Embryonic facial prominence (tissue), 1 donor: ENCODE results near the gene CAMTA2.
A peak's percentile ranks its signal among the peaks of the same experiment; 100 is the strongest.

Source experiments
- DNase-seq: peaks from one replicate; pipeline ENCODE4 v3.0.0-alpha.2; 2016; ENCODE audit errors: extremely low spot score

Gene CAMTA2

GRCh38 chr17:4999430-5000093, 12.1 kb upstream of the CAMTA2 start:
- DNase-seq: no peak

- DNase-seq: no peak
Measured at GRCh38 chr17:4998732-4999429, 11.4 kb upstream of the CAMTA2 start.

- no peak for DNase-seq
Measured at GRCh38 chr17:4998027-4998731, 10.7 kb upstream of the CAMTA2 start.

GRCh38 chr17:4997302-4998026, 10.0 kb upstream of the CAMTA2 start, which contains the start of the genes INCA1 and KIF1C:
Gene INCA1, minus strand, starts transcription at chr17:4997522. Its CDS starts 3,085 bp downstream, at chr17:4994437.
Gene KIF1C, plus strand, starts transcription at chr17:4997950. Its CDS starts 2,297 bp downstream, at chr17:5000247.
- peak; percentile 72 for DNase-seq

- no peak for DNase-seq
Measured at GRCh38 chr17:4994081-4994595, 6.7 kb upstream of the CAMTA2 start.

GRCh38 chr17:4987767-4988567, 492 bp upstream of the CAMTA2 start:
- no peak for DNase-seq

GRCh38 chr17:4986403-4986802, 1.1 kb downstream of the CAMTA2 start:
- DNase-seq: no peak

- no peak for DNase-seq
Measured at GRCh38 chr17:4982305-4982704, 5.2 kb downstream of the CAMTA2 start.

- DNase-seq: no peak
Measured at GRCh38 chr17:4980644-4981216, 6.7 kb downstream of the CAMTA2 start.

GRCh38 chr17:4978726-4979125, 8.7 kb downstream of the CAMTA2 start:
- no peak for DNase-seq

- no peak for DNase-seq
Measured at GRCh38 chr17:4974115-4974670, 13.3 kb downstream of the CAMTA2 start.

- no peak for DNase-seq
Measured at GRCh38 chr17:4973256-4974114, 14.0 kb downstream of the CAMTA2 start.

- DNase-seq: no peak
Measured at GRCh38 chr17:4972752-4973151, 14.7 kb downstream of the CAMTA2 start.

- no peak for DNase-seq
Measured at GRCh38 chr17:4972322-4972721, 15.2 kb downstream of the CAMTA2 start.

- no peak for DNase-seq
Measured at GRCh38 chr17:4971826-4972225, 15.6 kb downstream of the CAMTA2 start.

- DNase-seq: no peak
Measured at GRCh38 chr17:4970273-4970672, 17.2 kb downstream of the CAMTA2 start.

- DNase-seq: no peak
Measured at GRCh38 chr17:4969551-4970173, 17.8 kb downstream of the CAMTA2 start.

GRCh38 chr17:4969047-4969550, 18.4 kb downstream of the CAMTA2 start:
- no peak for DNase-seq
